Thyroid gland (tissue), 4 donors: Measurements from ENCODE around the gene TRMO. TPM values are rescaled to one million over a fixed set of nuclear protein-coding genes. Genes with fewer than 3 reads are reported as not detected.

ENCODE experiments used
- DNase-seq, 2 donors: peaks; one replicate each; pipeline ENCODE4 v3.0.0-alpha.2; 2019
- H3K27ac ChIP-seq, 3 donors: fragments of 200-600 bp; sonication (generic); 1 replicate in 2 of 3; 2 replicates in 1 of 3; pipeline ENCODE4 v1.5.1; 2016 to 2019; ENCODE audit warnings: mild to moderate bottlenecking in 1 of 3, moderate library complexity in 1 of 3
- H3K27me3 ChIP-seq: fragments of 200-600 bp; sonication (generic); one replicate; pipeline ENCODE4 v1.5.1; 2019
- H3K36me3 ChIP-seq, 2 donors: fragments of 200-600 bp; sonication (generic); one replicate each; pipeline ENCODE4 v1.5.1; 2016 to 2019
- H3K4me1 ChIP-seq, 2 donors: fragments of 200-600 bp; sonication (generic); one replicate each; pipeline ENCODE4 v1.5.1; 2017 to 2019
- H3K4me3 ChIP-seq, 3 donors: fragments of 200-600 bp; sonication (generic); replicated peaks in 1 of 3; 1 replicate in 2 of 3; 2 replicates in 1 of 3; pipeline ENCODE4 v1.5.1; 2016; ENCODE audit warnings: mild to moderate bottlenecking in 1 of 3
- H3K9me3 ChIP-seq: fragments of 200-600 bp; sonication (generic); one replicate; pipeline ENCODE4 v1.5.1; 2017
- CTCF ChIP-seq, 6 experiments: fragments of 200-600 bp in 3 of 6; fragments of 450-650 bp in 3 of 6; sonication (generic) in 3 of 6; IDR thresholded peaks; one replicate each; pipeline ENCODE4 v1.5.1; 2016 to 2019; ENCODE audit warnings: antibody characterized with exemption in 6 of 6, mild to moderate bottlenecking in 2 of 6, inconsistent platforms in 1 of 6, moderate library complexity in 1 of 6
- POLR2A ChIP-seq, 2 donors: fragments of 450-650 bp; IDR thresholded peaks; one replicate each; pipeline ENCODE4 v1.6.1; 2017; ENCODE audit warnings: antibody characterized with exemption in 2 of 2, mild to moderate bottlenecking in 2 of 2, moderate library complexity in 1 of 2
- WGBS, 2 donors: methylation state at CpG; one replicate each; pipeline ENCODE4 v1.1.5; 2017; 5-methylcytosine and 5-hydroxymethylcytosine counted together
- intact Hi-C: fragments of 100-400 bp; cut with DNase I; formaldehyde crosslinking; loops from one replicate; pipeline ENCODE4 v1.15.1; 2023
- total RNA-seq, 4 donors: library from RNA; depleted of rRNA; stranded (reverse); fragments of >200 nt; gene quantifications; one replicate each; pipeline ENCODE4 v1.2.3, GENCODE V29; 2016

TRMO gene
- total RNA-seq, 4 donors from 2014 or later: 56.6 to 81.6 (median 59.0) TPM

- DNase-seq: no peak
- 90 to 95% methylated on average over 1 of the region's 1 CpG for WGBS, 2 donors
- Histone ChIP-seq H3K4me1 (peaks cover 35 to 49% of the 10 kb centered on the region in 2 donors), H3K27ac (peak overlapping the region; percentile 68 to 87 (median 79)), H3K4me3 (no peak overlapping the region), H3K36me3 (peaks cover 13 to 16% of the 10 kb centered on the region in 2 donors), H3K9me3 (no peaks in the 10 kb centered on the region), H3K27me3 (no peaks in the 10 kb centered on the region)
- intact Hi-C loops: loop anchor here (10.0 kb wide), 1 partner anchor 204 kb away; no protein-coding TSS in a partner anchor
- no peak for TF ChIP-seq POLR2A (IDR thresholded peaks at IDR 0.05)
- no peak for TF ChIP-seq CTCF (IDR thresholded peaks at IDR 0.05)
Measured at GRCh38 chr9:97908705-97909104, 13.6 kb downstream of the TRMO start.

DNA sequence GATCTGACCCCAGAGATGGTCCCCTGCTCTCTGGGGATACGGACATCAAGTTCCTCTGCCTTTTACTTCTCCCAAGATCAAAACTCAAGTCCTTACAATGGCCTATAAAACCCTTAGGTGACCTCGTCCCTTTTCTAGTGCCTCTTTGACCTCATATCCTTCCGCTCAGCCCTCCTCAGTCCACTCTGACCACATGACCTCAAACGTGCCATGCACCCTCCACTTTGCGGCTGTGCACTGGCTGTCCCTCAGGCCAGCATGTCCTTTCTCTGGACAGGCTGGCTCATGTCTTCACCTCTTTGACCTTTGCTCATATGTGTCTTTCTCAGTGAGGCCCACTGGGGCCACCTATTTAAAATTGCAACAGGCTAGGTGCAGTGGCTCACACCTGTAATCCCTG, 14.7 kb downstream of the TRMO start:
- Histone ChIP-seq H3K27me3 (no peaks in the 10 kb centered on the region), H3K9me3 (no peaks in the 10 kb centered on the region), H3K4me3 (no peak overlapping the region), H3K27ac (peak overlapping the region in 2 of 3 donors; percentile 41 to 50), H3K4me1 (peaks cover 43 to 54% of the 10 kb centered on the region in 2 donors), H3K36me3 (peaks cover 8 to 10% of the 10 kb centered on the region in 2 donors)
- intact Hi-C loops: loop anchor here (10.0 kb wide), 1 partner anchor 203 kb away; no protein-coding TSS in a partner anchor
- TF ChIP-seq CTCF (IDR thresholded peaks at IDR 0.05) (no peak), POLR2A (IDR thresholded peaks at IDR 0.05) (no peak)
- WGBS, 2 donors: 83 to 84% methylated on average over 5 of the region's 5 CpGs
- DNase-seq: no peak

GRCh38 chr9:97907046-97907445, 15.3 kb downstream of the TRMO start:
- WGBS, 2 donors: 38 to 44% methylated on average over 3 of the region's 3 CpGs
- no peak for TF ChIP-seq POLR2A (IDR thresholded peaks at IDR 0.05)
- no peak for TF ChIP-seq CTCF (IDR thresholded peaks at IDR 0.05)
- DNase-seq: peak; percentile 46 to 59
- Histone ChIP-seq H3K36me3 (peaks cover 2 to 4% of the 10 kb centered on the region in 2 donors), H3K4me1 (peaks cover 49 to 60% of the 10 kb centered on the region in 2 donors), H3K9me3 (no peaks in the 10 kb centered on the region), H3K27me3 (no peaks in the 10 kb centered on the region), H3K4me3 (no peak overlapping the region), H3K27ac (peak overlapping the region; percentile 28 to 50 (median 41))
- intact Hi-C loops: loop anchor here (10.0 kb wide), 1 partner anchor 202 kb away; no protein-coding TSS in a partner anchor

DNA sequence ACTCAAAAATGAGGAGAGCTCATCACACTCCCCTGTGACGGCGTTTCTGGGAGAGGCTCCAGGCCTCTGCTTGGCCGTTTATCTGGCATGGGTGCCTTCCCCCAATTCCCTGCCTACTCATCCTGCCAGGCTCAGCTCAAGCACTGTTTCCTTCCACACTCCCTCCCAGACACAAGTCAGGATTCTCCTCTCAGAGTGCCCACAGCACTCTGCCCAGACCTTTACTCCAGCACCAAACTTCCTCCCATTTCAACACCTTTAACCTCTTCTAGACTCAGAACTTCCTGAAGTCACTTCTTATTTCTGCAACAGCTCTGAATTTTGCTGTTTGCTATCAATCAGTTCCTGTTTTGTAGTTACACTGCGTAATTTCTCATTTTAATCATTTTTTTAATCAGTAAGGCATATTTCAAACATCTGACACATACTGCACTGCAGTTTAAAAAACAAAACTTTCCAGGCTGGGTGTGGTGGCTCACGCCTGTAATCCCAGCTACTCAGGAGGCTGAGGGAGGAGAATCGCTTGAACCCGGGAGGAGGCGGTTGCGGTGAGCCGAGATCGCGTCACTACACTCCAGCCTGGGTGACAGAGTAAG, 16.0 kb downstream of the TRMO start:
- no peaks in the 10 kb centered on the region for H3K36me3 ChIP-seq
- no peaks in the 10 kb centered on the region for H3K27me3 ChIP-seq
- H3K4me3 ChIP-seq: no peak overlapping the region
- WGBS, 2 donors: 70 to 80% methylated on average over 12 of the region's 12 CpGs
- no peak for TF ChIP-seq CTCF (IDR thresholded peaks at IDR 0.05)
- TF ChIP-seq POLR2A (IDR thresholded peaks at IDR 0.05): peak in 1 of 2 donors; percentile 28
- no peaks in the 10 kb centered on the region for H3K9me3 ChIP-seq
- peaks cover 54 to 65% of the 10 kb centered on the region in 2 donors for H3K4me1 ChIP-seq
- intact Hi-C loops: loop anchor here (10.0 kb wide), 1 partner anchor 202 kb away; no protein-coding TSS in a partner anchor
- DNase-seq: peak; percentile 64 to 73
- H3K27ac ChIP-seq: peak overlapping the region in 2 of 3 donors; percentile 21 to 50

GRCh38 chr9:97905228-97905627, 17.1 kb downstream of the TRMO start:
- Histone ChIP-seq H3K9me3 (no peaks in the 10 kb centered on the region), H3K4me3 (no peak overlapping the region), H3K27ac (peak overlapping the region in 2 of 3 donors; percentile 21 to 50), H3K27me3 (no peaks in the 10 kb centered on the region), H3K4me1 (peaks cover 55 to 69% of the 10 kb centered on the region in 2 donors), H3K36me3 (no peaks in the 10 kb centered on the region)
- DNase-seq: no peak
- TF ChIP-seq POLR2A (IDR thresholded peaks at IDR 0.05): no peak
- no peak for TF ChIP-seq CTCF (IDR thresholded peaks at IDR 0.05)
- intact Hi-C loops: loop anchor here (10.0 kb wide), 1 partner anchor 200 kb away; no protein-coding TSS in a partner anchor
- WGBS, 2 donors: 89 to 98% methylated on average over 2 of the region's 2 CpGs
